HG02870 (cell line): ENCODE results near the gene WFS1.

Source experiments
- ATAC-seq: cut with Tn5 transposase; IDR thresholded peaks from one replicate; pipeline ENCODE4 v1.9.1; 2021; ENCODE audit warnings: mild to moderate bottlenecking, moderate library complexity; ENCODE audit not compliant: unreplicated experiment

The WFS1 gene, protein sequence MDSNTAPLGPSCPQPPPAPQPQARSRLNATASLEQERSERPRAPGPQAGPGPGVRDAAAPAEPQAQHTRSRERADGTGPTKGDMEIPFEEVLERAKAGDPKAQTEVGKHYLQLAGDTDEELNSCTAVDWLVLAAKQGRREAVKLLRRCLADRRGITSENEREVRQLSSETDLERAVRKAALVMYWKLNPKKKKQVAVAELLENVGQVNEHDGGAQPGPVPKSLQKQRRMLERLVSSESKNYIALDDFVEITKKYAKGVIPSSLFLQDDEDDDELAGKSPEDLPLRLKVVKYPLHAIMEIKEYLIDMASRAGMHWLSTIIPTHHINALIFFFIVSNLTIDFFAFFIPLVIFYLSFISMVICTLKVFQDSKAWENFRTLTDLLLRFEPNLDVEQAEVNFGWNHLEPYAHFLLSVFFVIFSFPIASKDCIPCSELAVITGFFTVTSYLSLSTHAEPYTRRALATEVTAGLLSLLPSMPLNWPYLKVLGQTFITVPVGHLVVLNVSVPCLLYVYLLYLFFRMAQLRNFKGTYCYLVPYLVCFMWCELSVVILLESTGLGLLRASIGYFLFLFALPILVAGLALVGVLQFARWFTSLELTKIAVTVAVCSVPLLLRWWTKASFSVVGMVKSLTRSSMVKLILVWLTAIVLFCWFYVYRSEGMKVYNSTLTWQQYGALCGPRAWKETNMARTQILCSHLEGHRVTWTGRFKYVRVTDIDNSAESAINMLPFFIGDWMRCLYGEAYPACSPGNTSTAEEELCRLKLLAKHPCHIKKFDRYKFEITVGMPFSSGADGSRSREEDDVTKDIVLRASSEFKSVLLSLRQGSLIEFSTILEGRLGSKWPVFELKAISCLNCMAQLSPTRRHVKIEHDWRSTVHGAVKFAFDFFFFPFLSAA

DNA sequence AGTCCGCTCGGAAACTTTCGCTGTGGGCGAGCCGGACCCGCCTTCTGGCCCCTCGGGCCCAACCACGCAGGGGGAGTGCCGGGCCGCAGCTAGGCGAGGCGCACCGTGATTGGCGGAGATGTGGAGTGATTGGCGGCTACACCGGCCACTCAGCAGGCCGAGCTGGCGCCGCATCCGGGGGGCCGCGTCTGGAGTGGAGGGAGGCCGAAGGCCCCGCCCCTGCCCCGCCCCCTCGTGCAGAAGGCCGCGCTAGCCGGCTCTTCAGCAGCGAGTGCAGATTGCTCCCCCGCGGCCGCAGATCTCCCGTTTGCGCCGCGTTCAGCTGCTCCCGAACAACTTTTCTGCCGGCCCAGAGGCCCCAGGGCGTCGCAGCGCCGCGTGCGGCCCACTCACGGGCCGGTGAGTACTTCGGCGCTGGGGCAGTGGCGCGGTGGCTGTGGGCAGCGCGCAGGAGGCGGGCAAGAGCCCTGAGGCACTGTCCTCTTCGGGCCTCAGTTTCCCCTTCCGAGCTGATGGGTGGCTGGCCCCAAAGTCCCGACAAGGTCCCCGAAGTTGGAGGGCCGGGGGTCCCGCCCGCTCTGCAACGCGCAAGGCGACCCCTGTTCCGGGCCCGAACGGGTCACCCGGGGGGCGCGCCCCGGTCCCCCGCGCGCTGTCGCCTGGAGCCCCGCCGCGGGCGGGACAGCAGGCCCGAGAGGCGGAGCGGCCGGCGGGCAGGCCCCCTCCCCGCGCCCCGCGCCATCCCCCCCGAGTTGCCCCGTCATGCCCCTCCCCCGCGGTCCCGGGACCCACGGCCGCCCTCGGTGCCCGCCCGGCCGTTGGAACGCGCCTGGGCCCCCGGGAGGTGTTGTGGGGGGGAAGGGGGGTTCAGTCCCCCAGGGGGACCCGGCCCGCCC is at the start of gene WFS1:
WFS1 (plus strand) TSS at position 235 of the 896 bp plus-strand sequence. CDS start 7,606 bp downstream, outside the sequence.
- peak; percentile 100 for ATAC-seq

DNA sequence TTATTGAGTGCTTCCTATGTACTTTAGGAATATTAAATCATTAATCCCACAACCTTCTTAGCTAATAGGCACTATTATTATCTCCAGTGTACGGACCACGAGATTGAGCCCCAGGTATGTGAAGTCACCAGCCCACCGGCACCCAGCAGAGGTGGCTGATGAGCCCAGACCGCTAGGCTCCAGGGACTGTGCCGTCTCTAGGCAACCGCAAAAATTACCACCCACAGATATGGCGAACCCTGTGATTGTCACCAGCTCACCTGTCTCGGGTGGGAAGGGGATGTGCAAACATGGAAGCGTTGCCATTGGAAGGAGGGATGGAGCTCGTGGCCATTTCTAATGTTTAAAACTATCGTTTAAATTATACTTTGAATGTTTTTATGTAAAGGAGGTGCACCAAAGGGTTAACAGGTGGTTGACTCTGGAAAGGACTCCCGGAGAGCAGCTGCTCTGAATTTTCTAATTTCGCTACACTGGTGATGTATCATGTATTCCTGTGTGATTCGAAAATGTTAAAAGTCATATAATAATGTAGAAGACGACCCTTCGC is 48.3 kb upstream of the WFS1 start:
- no peak for ATAC-seq

DNA sequence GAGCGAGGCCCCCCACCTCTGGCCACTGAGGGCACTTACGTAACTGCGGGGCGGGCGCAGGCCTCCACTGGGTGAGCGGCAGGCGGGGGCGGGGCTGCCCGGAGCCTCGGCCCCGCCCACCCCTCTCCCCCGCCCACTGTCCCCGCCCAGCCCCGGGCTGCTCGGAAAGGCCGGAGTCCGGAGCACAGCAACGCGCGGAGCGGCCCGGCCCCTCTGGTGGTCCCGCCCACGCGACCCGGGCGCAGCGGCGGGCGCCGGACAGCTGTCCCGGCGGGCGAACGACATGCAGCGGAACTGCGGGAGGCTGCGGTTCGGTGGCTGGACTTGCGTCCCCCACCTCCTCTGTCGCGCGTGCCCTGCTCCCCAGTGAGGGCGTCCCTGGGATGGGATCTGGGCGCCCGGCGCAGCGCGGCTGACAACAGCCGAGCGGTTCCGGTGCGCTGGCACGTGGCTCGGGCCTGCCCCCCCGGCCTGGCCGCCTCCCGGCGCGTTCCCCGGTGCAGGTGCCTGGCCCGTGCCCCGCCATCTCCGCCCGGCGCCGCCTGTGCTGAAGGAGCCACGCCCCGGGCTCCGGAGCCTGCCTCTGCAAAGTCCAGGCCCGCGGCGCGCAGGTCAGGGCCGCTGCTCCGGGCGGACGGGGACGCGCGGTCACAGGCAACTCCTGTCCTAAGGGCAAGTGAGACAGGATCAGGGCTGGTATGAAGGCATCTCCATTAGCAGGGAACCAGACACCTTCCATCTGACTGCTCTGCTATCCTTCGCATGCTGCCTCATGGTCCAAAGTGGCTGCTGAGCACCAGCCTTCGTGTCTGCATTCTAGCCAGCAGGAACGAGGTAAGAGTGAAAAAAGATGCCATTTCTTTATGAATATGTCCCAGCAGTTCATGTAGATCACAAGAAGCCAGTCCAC is 47.5 kb upstream of the WFS1 start:
- no peak for ATAC-seq

DNA sequence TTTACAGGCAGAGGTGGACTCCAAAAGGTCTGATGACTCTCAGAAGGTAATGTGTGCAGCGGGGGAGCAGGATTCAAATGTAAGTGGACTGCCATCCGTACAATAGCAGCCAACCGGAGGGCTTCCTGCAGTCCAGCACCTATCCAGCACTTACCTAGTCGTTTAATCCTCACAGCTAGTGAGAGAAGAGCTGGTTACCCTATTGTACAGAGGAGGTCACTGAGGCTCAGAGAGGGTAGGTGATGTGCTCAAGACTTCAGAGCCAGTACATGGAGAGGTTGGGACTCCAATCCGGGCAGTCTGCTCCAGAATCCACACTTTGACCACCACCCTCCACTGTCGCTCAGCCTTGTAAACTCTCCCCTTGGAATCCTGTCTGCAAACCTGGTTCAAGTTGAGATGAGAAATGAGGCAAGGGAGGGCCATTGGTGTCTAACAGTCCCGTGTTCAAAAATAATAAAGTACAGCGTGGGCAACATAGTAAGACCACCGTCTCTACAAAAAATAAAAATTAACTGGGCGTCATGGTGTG is 46.8 kb upstream of the WFS1 start:
- no peak for ATAC-seq

DNA sequence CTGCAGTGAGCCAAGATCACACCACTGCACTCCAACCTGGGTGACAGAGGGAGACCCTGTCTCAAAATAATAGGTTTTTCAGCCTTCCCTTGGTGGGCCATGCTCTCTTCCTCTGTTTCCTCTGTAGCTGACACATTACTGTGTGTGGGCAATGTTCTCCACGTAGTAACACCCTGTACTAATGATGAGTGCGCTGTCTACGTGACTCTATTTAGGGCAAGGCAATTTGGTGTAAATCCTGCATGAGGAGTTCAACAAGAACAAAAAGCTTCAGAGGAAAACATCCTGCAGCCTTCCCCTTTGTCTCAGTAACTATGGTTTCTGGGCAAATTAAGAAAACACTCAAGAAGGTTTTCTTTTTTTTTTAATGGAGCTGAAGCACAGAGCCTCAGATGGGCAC is 44.9 kb upstream of the WFS1 start:
- no peak for ATAC-seq

DNA sequence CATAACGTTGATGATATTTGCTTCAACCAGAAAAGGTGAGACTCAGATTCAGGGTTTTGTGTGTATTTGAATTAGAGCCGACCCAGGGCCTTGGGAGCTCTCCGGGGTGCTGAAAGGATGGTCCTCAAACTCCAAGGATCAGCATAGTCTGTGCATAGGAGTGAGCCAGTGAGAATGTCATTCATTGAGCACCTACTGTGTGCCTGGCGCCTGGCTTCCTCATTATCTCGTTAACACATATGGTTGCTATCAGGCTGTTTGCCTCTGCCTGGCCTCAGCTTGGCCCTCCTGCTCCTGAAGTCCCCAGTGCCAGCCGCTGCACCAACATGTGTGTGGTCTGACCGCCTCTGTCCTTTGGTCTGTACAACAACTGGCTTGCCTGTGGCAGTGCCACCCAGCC is 44.2 kb upstream of the WFS1 start:
- ATAC-seq: no peak

DNA sequence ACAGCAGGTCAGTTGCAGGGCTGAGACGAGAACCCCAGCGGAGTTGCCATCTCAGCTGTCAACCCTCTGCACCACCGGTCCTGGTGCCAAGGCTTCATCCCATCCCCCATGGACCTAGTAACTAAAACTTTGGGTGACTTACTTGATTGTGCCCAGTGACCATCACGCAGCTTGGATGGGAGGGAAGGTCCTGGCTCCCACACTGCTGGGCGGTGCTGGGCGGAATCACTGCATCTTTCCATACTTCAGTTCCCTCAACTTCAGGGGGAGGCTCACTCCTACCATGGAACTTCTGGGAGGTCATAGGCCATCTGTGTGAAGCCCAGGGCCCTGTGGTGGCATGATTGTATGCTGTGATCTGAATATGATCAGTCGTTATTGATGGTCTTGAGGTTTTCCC is 43.1 kb upstream of the WFS1 start:
- ATAC-seq: no peak

DNA sequence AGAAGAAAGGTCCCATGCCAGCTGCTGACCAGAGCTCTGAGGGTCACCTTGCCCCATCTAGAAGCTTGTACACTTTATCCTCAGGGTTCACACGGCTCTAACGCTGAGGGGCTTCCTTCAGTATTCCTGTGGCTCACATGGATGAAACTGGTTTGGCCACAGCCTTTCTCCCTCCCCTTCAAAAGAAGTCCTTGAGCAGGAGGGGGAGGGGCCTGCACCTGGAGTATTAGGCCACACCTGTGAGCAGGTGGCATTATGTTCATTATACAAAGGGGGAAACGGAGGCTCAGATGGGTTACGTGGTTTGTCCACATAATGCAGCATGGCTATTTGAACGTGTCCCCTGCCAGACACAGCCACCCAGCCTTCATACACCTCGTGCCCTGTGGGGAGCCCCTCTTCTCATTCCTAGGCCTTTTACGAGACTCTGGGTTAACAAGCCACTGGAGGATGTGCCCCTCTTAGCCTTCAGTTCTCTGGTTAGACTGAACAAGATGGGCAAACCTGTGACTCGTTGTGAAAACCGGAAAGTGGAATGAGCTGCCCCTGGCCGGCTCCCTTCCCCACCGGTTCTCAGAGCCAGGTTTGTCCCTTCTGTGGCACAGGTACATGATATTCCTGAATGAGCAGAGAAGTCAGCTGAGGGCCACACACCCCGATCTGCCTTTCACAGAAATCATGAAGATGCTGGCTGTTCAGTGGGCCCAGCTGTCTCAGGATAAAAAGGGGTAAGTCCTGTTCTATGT is 42.1 kb upstream of the WFS1 start:
- no peak for ATAC-seq

DNA sequence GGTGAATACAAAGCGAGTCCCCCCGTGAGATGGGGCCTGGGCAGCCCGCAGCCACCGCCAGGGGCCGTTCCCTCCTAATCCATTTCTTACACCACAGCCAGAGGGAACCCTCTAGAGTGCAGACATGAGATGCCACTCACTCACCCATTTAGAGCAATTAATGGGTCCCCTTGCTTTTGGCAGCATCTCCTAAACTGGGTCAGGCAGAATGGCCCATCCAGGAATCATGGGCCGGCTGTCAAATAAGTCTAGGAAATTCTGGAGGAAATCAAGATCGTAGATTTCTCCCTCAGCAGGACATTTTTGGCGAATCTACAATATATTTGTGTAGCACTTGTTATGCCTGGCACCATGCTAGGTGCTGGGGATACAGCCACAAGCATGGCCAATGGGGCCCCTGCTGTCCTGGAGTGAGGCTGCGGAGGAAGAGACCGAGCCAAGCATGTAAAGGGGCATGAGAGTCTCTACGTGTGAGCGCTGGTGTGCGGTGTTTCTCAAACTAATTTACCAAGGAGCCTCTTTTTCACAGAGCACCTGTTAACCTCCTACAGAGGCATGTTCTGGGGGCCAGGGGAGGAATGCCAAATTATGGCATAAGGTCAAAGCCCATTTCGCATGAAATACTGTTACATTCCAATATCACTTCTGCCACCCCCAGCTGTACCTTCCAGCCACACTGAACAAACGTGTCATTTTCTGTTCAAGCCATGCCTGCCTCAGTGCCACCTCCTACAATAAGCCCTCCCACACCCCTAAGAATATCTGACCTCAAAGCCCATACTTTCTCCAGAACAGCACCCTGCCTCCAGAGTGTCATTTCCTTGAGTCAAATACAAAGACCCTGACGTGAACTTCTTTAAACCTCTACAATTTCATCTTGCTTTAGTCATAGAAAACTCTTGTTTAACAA is 41.2 kb upstream of the WFS1 start:
- ATAC-seq: no peak

DNA sequence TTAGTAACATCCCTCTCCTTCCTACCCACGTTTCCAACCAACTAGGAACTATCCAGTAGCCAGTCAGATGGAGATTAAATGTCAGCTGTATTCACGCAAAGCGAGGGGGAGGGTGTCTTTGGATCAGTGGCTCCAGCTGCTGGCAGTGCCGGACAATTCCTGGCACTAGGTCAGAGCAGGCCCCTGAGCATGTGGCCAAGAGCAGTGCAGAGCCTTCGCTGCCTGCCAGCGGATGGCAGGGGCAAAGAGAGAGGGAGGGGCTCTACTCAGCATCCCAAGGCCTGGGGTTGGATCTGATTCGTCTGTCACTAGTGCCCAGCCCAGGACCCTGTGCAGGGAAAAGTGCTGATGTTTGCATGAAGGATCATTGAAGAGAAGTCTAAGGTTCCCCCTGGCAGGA is 40.6 kb upstream of the WFS1 start:
- no peak for ATAC-seq

DNA sequence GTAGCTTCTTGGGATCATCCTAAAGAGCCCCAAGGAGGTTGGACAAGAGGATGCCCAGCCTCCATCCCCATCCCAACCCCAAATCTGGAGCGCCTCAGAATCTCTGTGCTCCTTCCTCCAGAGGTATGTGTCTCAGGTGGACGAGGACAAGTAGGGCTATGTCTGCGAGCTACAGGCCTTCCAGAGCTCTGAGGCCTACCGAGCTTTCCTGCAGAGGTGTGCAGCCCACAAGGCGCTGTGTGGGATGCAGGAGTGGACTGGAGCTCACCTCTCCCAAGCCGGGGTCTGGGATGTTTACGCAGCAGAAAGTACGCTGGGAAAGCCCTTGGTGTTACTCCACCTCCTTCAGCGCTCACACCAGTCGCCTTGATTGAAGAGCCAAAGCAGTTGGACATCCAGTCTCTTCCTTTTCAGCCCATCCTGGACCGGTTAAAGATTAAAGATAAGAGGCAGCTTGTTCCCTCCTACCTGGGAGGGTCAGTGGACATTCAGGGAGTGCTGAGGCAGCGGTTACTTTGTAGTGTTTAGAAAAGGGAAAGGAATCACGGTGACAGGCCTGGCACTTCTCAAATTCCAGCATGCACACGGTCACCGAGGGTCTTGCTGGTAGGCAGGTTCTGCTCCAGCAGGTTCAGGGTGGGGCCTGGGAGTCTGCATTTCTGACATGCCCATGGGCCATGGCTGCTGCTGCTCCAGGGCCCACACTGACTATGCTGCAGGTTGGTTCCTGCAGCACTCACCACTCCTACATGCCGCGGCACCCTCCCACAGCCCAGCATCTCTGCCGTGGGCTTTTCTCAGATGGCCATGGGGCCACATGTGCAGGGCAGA is 39.8 kb upstream of the WFS1 start:
- no peak for ATAC-seq

DNA sequence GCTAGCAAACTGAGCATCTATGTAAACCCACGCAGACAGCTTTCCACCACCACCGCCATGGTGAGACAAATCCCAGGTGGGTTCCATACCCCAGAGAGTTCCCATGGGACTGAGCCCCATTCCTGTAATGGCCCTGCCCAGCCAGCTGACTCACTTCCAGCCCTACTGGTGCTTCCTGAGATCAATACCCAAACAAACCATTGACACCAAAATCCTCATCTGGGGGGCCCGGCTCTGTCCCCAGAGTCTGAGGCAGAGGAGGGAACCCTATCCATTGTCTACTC is 39.2 kb upstream of the WFS1 start:
- ATAC-seq: no peak

DNA sequence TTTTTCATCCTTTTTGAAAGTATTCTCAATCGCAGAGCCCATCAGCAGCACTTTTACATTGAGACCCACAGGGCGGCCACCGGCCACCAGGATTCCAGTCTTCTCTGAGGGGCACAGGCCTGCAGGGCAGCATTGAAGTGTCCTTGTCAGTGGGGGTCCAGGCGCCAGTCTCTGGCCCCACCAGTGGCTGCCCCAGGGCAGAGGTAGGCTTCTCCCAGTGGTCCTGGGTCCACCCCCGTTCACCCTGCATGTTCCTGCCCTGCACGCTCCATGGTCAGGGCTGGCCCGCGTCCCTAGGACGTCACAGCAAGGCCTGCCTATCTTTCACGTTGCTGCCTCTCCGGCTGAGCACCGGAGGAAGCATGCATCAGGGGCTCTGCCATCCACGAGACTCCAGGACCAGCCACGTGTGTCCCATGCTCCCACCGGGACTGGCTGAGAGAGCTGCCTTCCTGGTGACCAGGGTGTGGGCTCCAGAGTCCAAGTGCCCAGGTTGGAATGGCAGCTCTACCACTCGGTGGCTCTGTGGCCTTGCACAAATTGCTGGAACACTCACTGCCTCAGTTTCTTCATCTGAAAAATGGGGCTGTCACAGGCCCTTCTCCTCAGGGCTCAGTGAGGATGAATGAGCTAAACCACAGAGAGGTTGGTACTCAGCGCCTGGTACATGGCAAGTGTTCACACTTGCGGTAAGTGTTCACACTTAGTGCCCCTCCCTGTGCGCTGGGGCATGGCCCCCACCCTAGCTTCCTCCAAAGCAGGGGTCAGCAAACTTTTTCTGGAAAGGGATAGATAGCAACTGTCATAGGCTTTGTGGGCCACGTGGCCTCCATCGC is 38.6 kb upstream of the WFS1 start:
- no peak for ATAC-seq

DNA sequence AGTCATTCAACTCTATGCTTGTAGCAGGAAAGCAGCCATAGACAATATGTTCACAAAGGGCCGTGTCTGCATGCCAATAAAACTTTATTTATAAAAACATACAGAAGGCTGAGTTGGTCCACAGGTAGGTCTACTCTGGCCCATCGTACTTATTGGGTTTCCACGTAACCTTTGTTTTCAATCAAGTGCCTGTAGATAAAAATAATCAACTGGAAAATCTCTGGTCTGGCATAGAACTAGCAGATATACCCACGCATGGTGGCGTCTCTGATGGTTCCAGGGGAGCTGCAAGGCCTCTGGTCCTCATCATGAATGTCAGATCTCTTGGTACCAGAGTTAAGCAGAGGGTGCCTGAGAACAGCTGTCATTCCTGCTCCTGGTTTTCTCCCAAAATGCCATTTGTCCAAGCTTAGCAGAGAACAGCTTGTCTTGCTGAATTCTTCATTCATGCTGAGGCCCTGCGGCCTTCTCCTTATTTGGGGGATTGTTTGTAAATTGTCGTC is 37.9 kb upstream of the WFS1 start:
- no peak for ATAC-seq

DNA sequence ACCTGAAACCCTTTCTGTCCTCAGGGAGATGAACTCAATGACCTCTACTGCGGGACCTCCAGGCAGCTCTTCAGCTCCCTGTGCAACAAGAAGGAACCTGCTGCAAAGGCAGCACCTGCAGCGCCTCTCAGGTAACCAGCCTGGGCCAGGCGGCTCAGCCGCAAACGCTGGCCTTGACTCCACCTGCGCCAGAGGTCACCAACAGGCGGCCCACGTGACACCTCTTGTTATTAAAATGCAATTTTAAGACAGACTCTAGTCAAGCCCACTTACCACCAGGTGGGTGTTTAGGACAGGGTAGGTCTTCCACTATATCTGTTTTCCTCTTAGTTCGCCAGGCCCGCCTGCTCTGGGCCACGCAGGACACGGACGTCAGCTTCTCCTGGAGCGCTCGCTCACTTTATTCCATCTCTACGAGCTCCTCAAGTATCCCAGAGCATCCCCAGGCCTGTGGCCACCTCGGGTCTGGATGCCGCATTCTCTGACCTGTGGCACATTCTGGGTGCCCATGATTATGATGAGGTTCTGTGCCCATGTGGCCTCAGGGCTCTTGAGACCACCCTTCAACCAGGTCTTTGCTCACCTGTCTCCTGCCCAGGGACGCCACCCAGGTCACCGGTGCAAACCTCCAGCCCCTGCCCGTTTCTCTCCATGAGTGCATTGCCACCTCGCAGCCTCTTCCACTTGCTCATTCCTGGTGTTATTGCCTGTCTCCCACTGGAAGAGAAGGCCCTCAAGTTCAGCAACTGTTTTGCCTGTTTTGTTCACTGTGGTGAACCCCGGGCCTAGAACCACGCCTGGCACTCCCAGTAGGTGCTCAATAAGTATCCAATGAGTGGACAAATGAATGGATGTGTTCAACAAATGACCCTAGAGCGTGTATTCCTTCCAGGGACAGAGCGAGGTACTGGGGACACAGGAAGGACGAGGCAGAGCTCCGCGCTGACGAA is 36.5 kb upstream of the WFS1 start:
- ATAC-seq: no peak
